Left renal cortex interstitium (tissue), 4 donors: ENCODE results near the gene UBASH3B. TPM values are rescaled to one million over a fixed set of nuclear protein-coding genes. Genes with fewer than 3 reads are reported as not detected.
A peak's percentile ranks its signal among the peaks of the same experiment; 100 is the strongest.

Source experiments
- DNase-seq, 4 donors: peaks; one replicate each; pipeline ENCODE4 v3.0.0-alpha.2; 2013; ENCODE audit warnings: low read depth in 4 of 4, low spot score in 2 of 4, missing footprints in 1 of 4
- polyA plus RNA-seq, 4 donors: library from polyadenylated mRNA; unstranded; fragments of 120-200 nt; gene quantifications; one replicate each; pipeline ENCODE4 v1.2.1, GENCODE V29; 2013; ENCODE audit not compliant: insufficient read length in 4 of 4

Gene UBASH3B
- polyA plus RNA-seq, 4 donors: 6.9 to 8.9 (median 7.3) TPM

- DNase-seq: no peak
Measured at GRCh38 chr11:122673701-122674100, 18.2 kb downstream of the UBASH3B start.

GRCh38 chr11:122676638-122677037, 21.1 kb downstream of the UBASH3B start:
- DNase-seq: no peak

- no peak for DNase-seq
Measured at GRCh38 chr11:122677256-122677655, 21.7 kb downstream of the UBASH3B start.

DNA sequence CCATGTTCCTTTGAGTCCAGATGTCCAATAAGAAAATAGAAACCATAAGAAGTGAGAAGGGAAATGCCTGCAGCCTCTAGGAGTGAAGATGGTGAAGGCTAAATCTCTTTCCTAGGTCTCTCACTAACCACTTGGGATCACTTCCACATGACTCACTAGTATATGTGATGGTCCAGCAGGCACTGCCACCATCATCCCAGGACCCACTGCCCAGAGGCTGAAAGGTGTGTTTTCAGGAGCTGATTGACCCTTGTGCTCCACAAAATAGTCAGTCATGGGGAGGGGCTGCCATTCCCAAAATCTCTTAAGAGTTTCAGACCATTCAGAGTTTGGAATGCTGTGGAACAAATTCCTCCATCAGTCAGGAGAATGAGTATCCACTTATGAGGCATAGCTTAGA, 22.9 kb downstream of the UBASH3B start:
- no peak for DNase-seq

DNA sequence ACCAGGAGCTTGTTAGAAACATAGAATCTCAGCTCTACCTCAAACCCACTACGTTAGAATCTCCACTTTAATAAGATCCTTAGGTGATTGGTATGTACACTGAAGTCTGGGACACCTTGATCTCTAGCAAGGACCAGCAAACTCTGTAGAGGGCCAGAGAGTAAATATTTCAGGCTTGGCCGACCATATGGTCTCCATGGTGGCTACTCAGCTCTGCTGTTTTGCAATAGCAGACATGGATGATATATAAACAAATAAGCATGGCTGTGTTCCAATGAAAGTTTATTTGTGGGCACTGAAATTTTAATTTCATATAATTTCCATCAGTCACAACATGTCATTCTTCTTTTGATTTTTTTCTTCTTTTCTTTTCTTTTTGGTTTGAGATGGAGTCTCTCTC, 23.9 kb downstream of the UBASH3B start:
- no peak for DNase-seq

DNA sequence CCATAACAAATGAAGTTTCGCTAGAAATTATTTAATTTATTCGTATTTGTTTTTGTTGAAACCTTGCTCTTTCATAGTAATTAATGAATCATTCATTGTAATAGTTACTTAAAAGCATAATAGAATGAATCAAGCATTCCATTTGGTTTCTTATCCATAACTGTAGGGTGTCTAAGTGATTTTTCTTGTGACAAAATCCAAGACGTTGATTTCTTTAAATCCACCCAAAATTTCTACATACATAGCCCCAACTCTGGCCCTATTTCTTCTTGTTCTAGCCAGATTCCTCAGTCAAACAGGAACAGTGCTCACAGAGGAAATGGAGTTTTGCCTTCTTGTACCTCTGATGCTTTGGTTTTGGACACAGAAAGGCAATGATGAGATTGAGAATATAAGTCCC, 25.5 kb downstream of the UBASH3B start:
- DNase-seq: no peak

DNA sequence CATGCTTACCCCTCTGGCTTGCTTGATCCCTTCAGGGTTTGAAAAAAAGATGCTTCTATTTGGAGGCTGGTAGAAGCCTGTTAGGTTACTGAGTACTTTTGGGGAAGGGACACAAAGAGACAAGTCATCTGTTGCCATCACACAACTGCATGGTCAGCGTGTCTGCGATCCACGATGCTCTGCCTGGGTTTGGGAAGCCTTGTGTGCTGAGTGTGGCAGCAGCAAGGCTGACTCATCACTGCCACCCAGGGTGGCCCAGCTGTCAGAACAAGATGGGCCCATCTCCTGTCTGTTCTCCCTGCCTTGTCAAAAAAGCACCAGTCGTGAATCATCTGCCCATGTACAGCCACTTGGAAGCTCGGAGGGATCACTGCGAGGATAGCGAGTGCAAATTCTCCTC, 26.2 kb downstream of the UBASH3B start:
- DNase-seq: no peak

DNA sequence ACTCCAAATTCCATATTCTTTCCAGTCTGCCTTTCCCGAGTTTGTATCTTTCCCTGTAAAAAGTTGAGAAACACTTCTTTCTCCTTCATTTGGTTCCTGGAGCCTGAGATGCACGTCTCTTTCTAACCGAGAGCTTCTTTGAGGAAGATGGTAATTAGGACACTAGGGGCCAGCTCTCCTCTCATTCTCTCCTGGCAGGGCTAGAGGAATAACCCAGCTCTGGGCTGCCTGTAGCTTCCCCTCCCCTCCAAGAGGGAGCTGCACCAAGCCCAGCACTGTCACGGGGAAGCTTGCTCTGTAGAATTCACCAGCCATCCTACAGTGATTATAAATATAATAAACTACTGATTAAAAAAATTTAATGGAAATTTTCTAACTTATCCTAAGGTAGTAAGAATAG, 26.9 kb downstream of the UBASH3B start:
- no peak for DNase-seq

DNA sequence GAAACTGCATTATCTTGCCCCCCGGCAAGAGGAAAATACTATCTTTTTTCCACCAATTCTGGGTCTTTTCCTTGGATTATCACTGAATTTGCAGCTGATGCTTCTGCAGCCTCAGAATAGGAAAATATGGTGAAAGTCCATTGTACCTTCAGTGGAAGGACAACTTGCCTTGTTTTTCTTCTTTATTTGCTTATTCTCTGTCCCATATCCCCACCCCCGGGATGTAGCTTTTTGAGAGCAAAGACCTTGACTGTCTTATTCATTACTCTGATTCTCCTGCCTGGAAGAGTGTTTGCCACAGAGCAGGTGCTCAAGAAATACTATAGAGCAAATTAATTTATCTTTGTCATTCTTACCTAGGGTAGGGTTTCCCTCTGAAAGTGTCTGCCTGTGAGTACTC, 29.5 kb downstream of the UBASH3B start:
- DNase-seq: no peak

DNA sequence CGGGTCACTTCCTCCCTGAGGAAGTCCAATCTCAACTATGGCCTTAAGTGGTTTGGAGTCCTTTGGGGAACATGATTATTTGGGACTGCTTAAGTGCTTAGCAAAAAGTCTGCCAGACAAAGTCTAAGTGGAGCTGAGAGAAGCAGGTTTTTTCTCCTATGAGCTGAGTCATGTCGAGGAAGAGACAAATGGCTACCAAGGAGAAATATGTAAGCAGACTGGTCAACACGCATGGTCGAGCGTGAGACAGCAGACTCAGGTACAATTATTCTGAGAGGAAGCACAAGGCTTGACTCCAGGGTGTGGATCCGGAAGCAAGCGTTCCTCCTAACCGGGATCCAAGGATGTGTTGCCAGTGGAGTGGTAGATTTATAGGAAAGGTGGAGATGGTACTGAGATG, 30.6 kb downstream of the UBASH3B start:
- no peak for DNase-seq

- DNase-seq: no peak
Measured at GRCh38 chr11:122690384-122690783, 34.9 kb downstream of the UBASH3B start.

GRCh38 chr11:122690801-122691548, 35.5 kb downstream of the UBASH3B start:
- DNase-seq: peak in 1 of 4 donors; percentile 37

DNA sequence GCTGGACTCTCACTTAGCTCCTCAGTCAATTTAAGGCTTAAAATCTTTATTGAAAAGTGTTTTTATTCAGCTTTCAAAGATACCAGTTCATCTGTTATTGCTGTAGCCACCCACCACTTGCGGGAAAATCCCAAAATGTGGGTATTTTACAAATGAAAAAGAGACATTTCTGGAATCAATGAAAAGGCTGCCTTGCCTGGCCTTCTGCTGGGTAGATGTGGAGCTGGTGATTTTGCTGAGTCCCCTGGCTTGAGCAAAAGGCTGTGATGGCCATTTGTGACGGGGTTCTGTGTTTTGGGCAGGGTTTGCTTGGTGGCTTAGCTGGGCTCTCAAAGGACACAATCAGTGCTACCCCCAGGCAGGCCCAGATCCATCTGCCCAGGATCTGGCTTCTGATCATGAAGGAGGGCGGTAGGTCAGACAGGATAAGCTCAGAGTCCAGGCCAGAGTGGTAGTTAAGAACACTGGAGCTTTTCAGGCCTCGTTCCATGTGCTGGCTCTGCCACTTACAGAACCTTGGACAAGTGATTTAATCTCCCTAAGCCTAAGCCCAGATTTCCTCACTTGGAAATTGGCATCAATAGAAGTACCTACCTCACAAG, 36.1 kb downstream of the UBASH3B start:
- DNase-seq: no peak

- DNase-seq: no peak
Measured at GRCh38 chr11:122692444-122692843, 36.9 kb downstream of the UBASH3B start.

GRCh38 chr11:122695076-122695615, 39.6 kb downstream of the UBASH3B start:
- no peak for DNase-seq

DNA sequence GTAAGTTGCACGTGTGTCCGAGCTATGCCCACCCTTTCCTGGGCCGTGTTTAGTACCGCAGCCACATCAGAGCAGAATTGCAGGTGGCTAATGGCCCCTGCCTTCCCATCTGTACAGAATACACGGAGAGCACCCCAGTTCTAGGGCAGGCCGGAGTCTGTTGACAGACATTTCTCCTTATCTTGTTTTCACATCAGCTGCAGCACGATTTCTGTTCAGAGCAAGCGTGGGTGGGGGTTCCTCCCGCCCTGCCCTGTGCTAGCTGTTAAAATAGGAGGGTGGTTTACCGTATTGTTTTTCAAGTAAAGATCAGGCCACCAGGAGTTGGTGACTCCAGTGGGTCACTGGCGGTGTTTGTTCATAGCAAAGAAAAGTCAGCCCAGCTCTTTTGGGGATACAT, 41.1 kb downstream of the UBASH3B start:
- no peak for DNase-seq

DNA sequence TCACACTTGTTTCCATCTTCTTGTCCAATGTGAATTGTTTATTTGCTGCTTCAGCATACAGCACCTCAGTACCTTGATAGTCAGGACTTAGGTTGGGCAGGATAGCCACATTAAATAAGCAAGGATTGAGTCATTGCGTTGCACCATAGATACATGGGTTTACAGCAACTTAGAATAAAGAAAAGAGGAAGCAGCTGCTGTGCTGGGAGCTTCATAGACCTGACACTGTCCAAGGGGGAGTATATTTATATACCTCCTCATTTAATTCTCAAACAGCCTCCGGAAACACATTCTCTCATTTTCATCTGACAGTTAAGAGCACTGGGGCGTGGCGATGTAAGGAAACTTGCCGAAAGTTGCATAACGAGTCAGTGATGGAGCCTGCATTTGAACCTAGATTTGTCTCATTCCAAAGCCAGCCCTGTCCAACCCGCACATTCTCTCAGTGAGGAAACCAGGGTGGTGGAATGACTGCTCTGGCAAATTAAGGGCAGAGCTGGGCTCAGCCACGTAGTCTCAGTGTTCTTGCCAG, 42.2 kb downstream of the UBASH3B start:
- no peak for DNase-seq

DNA sequence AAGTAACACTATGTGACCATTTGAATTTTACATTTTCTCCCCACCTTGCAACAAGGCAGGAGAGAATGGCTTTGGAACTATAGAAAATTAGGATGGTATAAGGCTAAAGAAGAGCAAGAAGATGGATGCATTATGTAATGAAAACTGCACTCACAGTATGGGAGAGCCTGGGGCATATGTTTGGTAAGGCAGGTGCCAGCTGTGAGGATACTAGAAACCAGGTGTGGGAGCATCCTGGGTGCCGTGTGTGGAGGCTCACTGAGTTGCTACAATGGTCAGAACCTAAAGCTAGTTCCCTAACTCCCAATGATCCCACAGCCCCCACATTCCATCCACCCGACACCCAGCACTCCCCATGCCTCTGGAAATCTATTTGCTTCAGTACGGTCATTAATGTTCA, 42.9 kb downstream of the UBASH3B start:
- no peak for DNase-seq

- no peak for DNase-seq
Measured at GRCh38 chr11:122700666-122701065, 45.1 kb downstream of the UBASH3B start.

- DNase-seq: no peak
Measured at GRCh38 chr11:122701143-122701542, 45.6 kb downstream of the UBASH3B start.

DNA sequence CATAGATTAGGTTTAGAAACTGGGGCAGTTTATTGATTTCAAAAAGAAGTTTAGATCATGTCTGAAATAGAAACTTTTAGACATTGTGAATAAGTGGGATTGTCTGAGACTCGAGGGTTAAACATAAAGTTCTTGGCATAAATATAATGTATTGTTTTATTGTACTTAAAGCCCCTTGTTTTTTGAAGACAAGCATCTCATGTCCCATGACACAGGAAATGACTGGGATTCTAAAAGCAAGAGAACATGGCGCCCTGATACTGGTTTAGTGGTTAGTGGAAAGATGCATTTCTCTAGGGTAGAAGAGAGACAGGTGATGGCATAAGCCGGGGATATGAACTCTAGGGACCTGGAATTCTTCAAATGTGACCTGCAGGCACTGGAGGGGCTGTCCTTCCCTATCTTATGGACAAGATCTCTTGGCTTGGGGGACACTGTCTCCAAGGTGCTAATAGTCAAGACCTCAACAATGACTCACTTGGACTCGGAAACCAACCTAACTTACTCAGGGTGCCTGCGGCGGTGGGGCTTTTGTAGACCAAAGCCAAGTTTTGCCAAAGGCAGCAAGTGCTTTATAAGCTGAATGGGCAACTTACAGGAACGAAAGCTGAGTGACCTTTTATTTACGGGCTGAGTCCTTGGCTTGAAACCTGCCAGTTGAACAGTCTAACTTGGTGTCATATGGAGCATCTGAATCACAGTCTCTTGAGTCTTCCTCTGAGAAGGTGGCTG, 48.2 kb downstream of the UBASH3B start:
- no peak for DNase-seq
